SH-SY5Y (cell line): ENCODE measurements around the gene CFAP299.

Source experiments
- GATA2 ChIP-seq: IDR thresholded peaks from 2 replicates; pipeline ENCODE4 v1.6.1; 2011; ENCODE audit warnings: mild to moderate bottlenecking, low read depth, low read length
- GATA3 ChIP-seq: IDR thresholded peaks from 2 replicates; pipeline ENCODE4 v1.6.1; 2011; ENCODE audit warnings: low read depth, mild to moderate bottlenecking, low read length, moderate library complexity

GRCh38 chr4:80425124-80426100 is 89.9 kb downstream of the CFAP299 start:
- no peak for TF ChIP-seq GATA3
- TF ChIP-seq GATA2 = no peak
